Keratinocyte (primary cell): ENCODE measurements around the gene ALDH7A1. TPM values are rescaled to one million over a fixed set of nuclear protein-coding genes. Genes with fewer than 3 reads are reported as not detected.

Experiments
- DNase-seq: peaks from one replicate; pipeline ENCODE4 v3.0.0-alpha.2; 2011; ENCODE audit warnings: low read depth, missing footprints, low spot score
- FAIRE-seq: peaks from 2 replicates; lab custom pipeline; 2011; peaks lifted over from hg19 to GRCh38; lab: Jason Lieb, UNC
- H2AFZ ChIP-seq: 2 replicates; pipeline ENCODE4 v1.6.0; 2012; ENCODE audit warnings: low read length, control low read depth, inconsistent platforms; ENCODE audit not compliant: control insufficient read depth
- H3K27ac ChIP-seq: 2 replicates; pipeline ENCODE4 v1.5.1; 2011; ENCODE audit warnings: low read length; ENCODE audit not compliant: control insufficient read depth, insufficient read depth
- H3K27me3 ChIP-seq: 3 replicates; pipeline ENCODE4 v1.6.0; 2011; ENCODE audit warnings: low read length; ENCODE audit not compliant: control insufficient read depth, insufficient read depth; ENCODE audit errors: extremely low read depth
- H3K36me3 ChIP-seq, 2 experiments: 2 replicates in 1 of 2; 3 replicates in 1 of 2; pipeline ENCODE4 v1.5.1; 2011; ENCODE audit warnings: low read length in 2 of 2, mild to moderate bottlenecking in 1 of 2; ENCODE audit not compliant: control insufficient read depth in 2 of 2, insufficient read depth in 2 of 2; ENCODE audit errors: extremely low read depth in 1 of 2
- H3K4me1 ChIP-seq: 3 replicates; pipeline ENCODE4 v1.5.1; 2011; ENCODE audit warnings: low read length; ENCODE audit not compliant: control insufficient read depth, insufficient read depth; ENCODE audit errors: extremely low read depth
- H3K4me2 ChIP-seq: 3 replicates; pipeline ENCODE4 v1.6.0; 2011; ENCODE audit warnings: low read depth, low read length; ENCODE audit not compliant: control insufficient read depth, insufficient read depth; ENCODE audit errors: extremely low read depth
- H3K4me3 ChIP-seq, 3 experiments: fragments of 200-600 bp in 1 of 3; sonication (generic) in 1 of 3; 2 replicates in 2 of 3; 3 replicates in 1 of 3; pipeline ENCODE4 v1.5.1; 2011 to 2016; ENCODE audit warnings: low read length in 3 of 3, mild to moderate bottlenecking in 3 of 3, control low read depth in 2 of 3, inconsistent platforms in 1 of 3, low read depth in 1 of 3, mixed read lengths in 1 of 3, mixed run types in 1 of 3, moderate library complexity in 1 of 3; ENCODE audit not compliant: control insufficient read depth in 2 of 3, insufficient read depth in 2 of 3; ENCODE audit errors: extremely low read depth in 1 of 3
- H3K79me2 ChIP-seq: 2 replicates; pipeline ENCODE4 v1.6.0; 2012; ENCODE audit warnings: low read length; ENCODE audit not compliant: control insufficient read depth, insufficient read depth
- H3K9ac ChIP-seq: 3 replicates; pipeline ENCODE4 v1.6.0; 2011; ENCODE audit warnings: low read length; ENCODE audit not compliant: control insufficient read depth, insufficient read depth; ENCODE audit errors: extremely low read depth
- H3K9me1 ChIP-seq: 3 replicates; pipeline ENCODE4 v1.6.0; 2011; ENCODE audit warnings: low read length; ENCODE audit not compliant: control insufficient read depth, insufficient read depth; ENCODE audit errors: extremely low read depth
- H3K9me3 ChIP-seq: 2 replicates; pipeline ENCODE4 v1.5.1; 2012; ENCODE audit warnings: low read depth, low read length; ENCODE audit not compliant: control insufficient read depth
- H4K20me1 ChIP-seq: 3 replicates; pipeline ENCODE4 v1.6.0; 2011; ENCODE audit warnings: low read length; ENCODE audit not compliant: control insufficient read depth, insufficient read depth; ENCODE audit errors: extremely low read depth
- CTCF ChIP-seq, 3 experiments: IDR thresholded peaks in 1 of 3; conservative IDR thresholded peaks in 1 of 3; optimal IDR thresholded peaks in 1 of 3; 2 replicates in 2 of 3; 3 replicates in 1 of 3; pipeline versions ENCODE3 to v1.5.1; 2011; ENCODE audit warnings: low read length in 3 of 3, mild to moderate bottlenecking in 3 of 3, moderate library complexity in 2 of 3, control low read depth in 1 of 3, inconsistent platforms in 1 of 3; ENCODE audit not compliant: insufficient read depth in 2 of 3; ENCODE audit errors: extremely low read depth in 1 of 3
- EZH2 ChIP-seq: IDR thresholded peaks from one replicate; pipeline ENCODE4 v1.6.1; 2012; ENCODE audit warnings: inconsistent platforms, mild to moderate bottlenecking, low read length, moderate library complexity
- dilution Hi-C: fragments of 300-500 bp; cut with MboI; formaldehyde crosslinking; loops from one replicate; pipeline ENCODE4 v1.7.0; 2020; ENCODE audit warnings: low sequenced_read_pairs; ENCODE audit not compliant: extremely low pct_ligation_motif_present
- polyA plus RNA-seq, 5 experiments: library from polyadenylated mRNA; depleted of rRNA in 3 of 5; stranded (reverse) in 3 of 5; stranded (forward) in 1 of 5; unstranded in 1 of 5; fragments of >200 nt; gene quantifications; 1 replicate in 1 of 5; 2 replicates in 3 of 5; 3 replicates in 1 of 5; pipeline versions ENCODE4 v1.2.1 to v1.2.3, GENCODE V29; 2011 to 2012; ENCODE audit warnings: missing spikeins in 2 of 5, low read depth in 1 of 5, low replicate concordance in 1 of 5

ALDH7A1 gene
- polyA plus RNA-seq, 1 donor (not counting 4 experiments of a cell fraction or from before 2014, with no cell fraction given), result 183 TPM

GRCh38 chr5:126589536-126590297 is 5.3 kb downstream of the ALDH7A1 start:
- no peaks in the 10 kb centered on the region for H3K9me3 ChIP-seq
- peaks cover 34% of the 10 kb centered on the region for H3K79me2 ChIP-seq
- no peak for FAIRE-seq
- DNase-seq, result no peak
- TF ChIP-seq CTCF (optimal IDR thresholded peaks at IDR 0.05 in 1 of 3, IDR thresholded peaks at IDR 0.05 in 1 of 3, conservative IDR thresholded peaks at IDR 0.05 in 1 of 3; ENCODE audit: extremely low read depth in 1 of 3, insufficient read depth in 2 of 3, low read length in 3 of 3) (no peak), EZH2 (no peak)
- H3K4me1 ChIP-seq, result peaks cover 12% of the 10 kb centered on the region
- H4K20me1 ChIP-seq, result no peaks in the 10 kb centered on the region
- H3K9ac ChIP-seq, result no peak overlapping the region
- dilution Hi-C loops, result no loop called here
- H3K9me1 ChIP-seq, result no peaks in the 10 kb centered on the region
- H3K4me3 ChIP-seq, result no peak overlapping the region
- no peak overlapping the region for H3K4me2 ChIP-seq
- no peak overlapping the region for H3K27ac ChIP-seq
- H3K27me3 ChIP-seq, result no peaks in the 10 kb centered on the region
- no peak overlapping the region for H2AFZ ChIP-seq
- H3K36me3 ChIP-seq, result peaks cover 14 to 16% of the 10 kb centered on the region in 2 experiments

- FAIRE-seq (no peak), DNase-seq (no peak)
- Histone ChIP-seq H2AFZ (no peak overlapping the region), H3K36me3 (peaks cover 15 to 25% of the 10 kb centered on the region in 2 experiments), H3K9me1 (no peaks in the 10 kb centered on the region), H3K9ac (no peak overlapping the region), H3K4me2 (no peak overlapping the region), H4K20me1 (no peaks in the 10 kb centered on the region), H3K79me2 (peaks cover 23% of the 10 kb centered on the region), H3K4me1 (peaks cover 7% of the 10 kb centered on the region), H3K27me3 (no peaks in the 10 kb centered on the region), H3K9me3 (no peaks in the 10 kb centered on the region), H3K4me3 (no peak overlapping the region), H3K27ac (no peak overlapping the region)
- TF ChIP-seq EZH2 (no peak), CTCF (optimal IDR thresholded peaks at IDR 0.05 in 1 of 3, IDR thresholded peaks at IDR 0.05 in 1 of 3, conservative IDR thresholded peaks at IDR 0.05 in 1 of 3; ENCODE audit: extremely low read depth in 1 of 3, insufficient read depth in 2 of 3, low read length in 3 of 3) (no peak)
- dilution Hi-C loops, result no loop called here
Observed at GRCh38 chr5:126587551-126588390, 7.2 kb downstream of the ALDH7A1 start.
